Measurements from ENCODE around the gene KIRREL3. TPM values are rescaled to one million over a fixed set of nuclear protein-coding genes. Genes with fewer than 3 reads are reported as not detected.

Gene KIRREL3
- total and polyA plus RNA-seq, 2 of the 8 experiments (the other 6 are each of a cell fraction or from before 2014, with no cell fraction given) = 0.29 to 0.32 TPM

DNA sequence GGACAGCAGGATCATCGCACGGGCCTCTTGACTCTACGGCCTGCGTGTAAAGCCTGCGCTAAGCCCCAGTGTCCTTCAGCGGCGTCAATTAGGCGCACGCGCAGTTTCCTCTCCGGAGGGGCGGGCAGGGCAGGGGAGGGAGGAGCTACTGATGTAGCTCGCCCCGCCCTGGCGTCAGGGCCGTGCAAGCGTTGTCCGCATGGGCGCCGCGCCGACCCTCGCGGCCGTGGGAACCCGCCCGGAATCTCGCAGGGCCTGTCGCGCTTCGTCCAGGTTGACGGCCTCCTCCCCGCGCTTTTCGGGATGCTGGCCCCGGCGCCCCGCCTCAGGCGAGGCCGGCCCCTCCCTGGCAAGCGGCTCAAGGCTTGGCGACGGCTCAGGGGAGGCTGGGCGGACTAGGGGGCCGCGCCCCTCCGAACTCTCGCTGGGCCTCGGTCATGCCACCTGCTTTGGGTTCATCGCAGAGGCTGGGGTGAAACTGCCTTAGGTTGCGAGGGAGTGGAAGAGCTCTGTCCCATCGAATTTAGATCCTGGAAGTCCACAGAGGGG, 584.0 kb downstream of the KIRREL3 start:
- H2AFZ ChIP-seq (ENCODE audit: low read length) = 0 out of 2 replicates have a peak overlapping the region, but pooled peaks have one; percentile 36
- DNase-seq (ENCODE audit: low read depth in 1 of 2, low spot score in 2 of 2) = peak in 1 of 2 experiments; percentile 63
- TF ChIP-seq RFX5 (IDR thresholded peaks at IDR 0.05; ENCODE audit: borderline replicate concordance, low read depth, low read length) = no peak
- TF ChIP-seq MAFK (IDR thresholded peaks at IDR 0.05; ENCODE audit: low read depth, low read length) = no peak
- TF ChIP-seq CBX5 (IDR thresholded peaks at IDR 0.05; ENCODE audit: low read depth, low read length) = no peak
- TF ChIP-seq KDM4A (IDR thresholded peaks at IDR 0.05; ENCODE audit: low read depth, low read length, severe bottlenecking) = peak; percentile 72
- TF ChIP-seq MAX (IDR thresholded peaks at IDR 0.05) = peak; percentile 59
- TF ChIP-seq, protein P1, sequence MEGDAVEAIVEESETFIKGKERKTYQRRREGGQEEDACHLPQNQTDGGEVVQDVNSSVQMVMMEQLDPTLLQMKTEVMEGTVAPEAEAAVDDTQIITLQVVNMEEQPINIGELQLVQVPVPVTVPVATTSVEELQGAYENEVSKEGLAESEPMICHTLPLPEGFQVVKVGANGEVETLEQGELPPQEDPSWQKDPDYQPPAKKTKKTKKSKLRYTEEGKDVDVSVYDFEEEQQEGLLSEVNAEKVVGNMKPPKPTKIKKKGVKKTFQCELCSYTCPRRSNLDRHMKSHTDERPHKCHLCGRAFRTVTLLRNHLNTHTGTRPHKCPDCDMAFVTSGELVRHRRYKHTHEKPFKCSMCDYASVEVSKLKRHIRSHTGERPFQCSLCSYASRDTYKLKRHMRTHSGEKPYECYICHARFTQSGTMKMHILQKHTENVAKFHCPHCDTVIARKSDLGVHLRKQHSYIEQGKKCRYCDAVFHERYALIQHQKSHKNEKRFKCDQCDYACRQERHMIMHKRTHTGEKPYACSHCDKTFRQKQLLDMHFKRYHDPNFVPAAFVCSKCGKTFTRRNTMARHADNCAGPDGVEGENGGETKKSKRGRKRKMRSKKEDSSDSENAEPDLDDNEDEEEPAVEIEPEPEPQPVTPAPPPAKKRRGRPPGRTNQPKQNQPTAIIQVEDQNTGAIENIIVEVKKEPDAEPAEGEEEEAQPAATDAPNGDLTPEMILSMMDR (IDR thresholded peaks at IDR 0.05; ENCODE audit: control extremely low read depth in 1 of 3, insufficient read depth in 1 of 3, low read depth in 1 of 3, low read length in 3 of 3) = no peak
- TF ChIP-seq POLR2AphosphoS5 (IDR thresholded peaks at IDR 0.05; ENCODE audit: low read depth, low read length) = peak; percentile 42; the same call in 1 of the 2 replicates
- TF ChIP-seq PHF8 (conservative IDR thresholded peaks at IDR 0.05; ENCODE audit: low read depth, low read length) = 0 out of 2 replicates have a peak, but pooled peaks have one; percentile 42
- 0 out of 2 replicates have a peak, but pooled peaks have one; percentile 68 for TF ChIP-seq RBBP5 (IDR thresholded peaks at IDR 0.05; ENCODE audit: borderline replicate concordance, low read depth, low read length)

More for the DNA sequence above, 584.0 kb downstream of the KIRREL3 start:
- H3K9ac ChIP-seq (replicated peaks in 1 of 4; ENCODE audit: extremely low read depth in 1 of 4, low read depth in 3 of 4, low read length in 3 of 4) = no peak overlapping the region; a peak in 1 of 7 replicates
- FAIRE-seq = no peak
- H3K18ac ChIP-seq (ENCODE audit: extremely low read depth, low read length) = no peak overlapping the region
- no peak overlapping the region for H2BK20ac ChIP-seq (ENCODE audit: low read length)
- H3K56ac ChIP-seq (replicated peaks; ENCODE audit: insufficient read length, low read depth, low read length) = no peak overlapping the region
- H3K4me2 ChIP-seq (ENCODE audit: insufficient read depth in 1 of 2, low read depth in 2 of 2, low read length in 2 of 2) = peak overlapping the region; percentile 42 to 72
- H3K9me3 ChIP-seq (ENCODE audit: insufficient read depth in 2 of 2, low read depth in 1 of 2, low read length in 1 of 2) = no peaks in the 10 kb centered on the region
- H4K8ac ChIP-seq (ENCODE audit: extremely low read depth, insufficient read depth, low read length) = no peak overlapping the region
- H3K4ac ChIP-seq (replicated peaks; ENCODE audit: insufficient read length, low read depth, low read length) = no peak overlapping the region
- H3K4me3 ChIP-seq (ENCODE audit: extremely low read depth in 1 of 4, insufficient read depth in 2 of 4, low read depth in 3 of 4, low read length in 4 of 4) = peak overlapping the region; percentile 32 to 57 (median 40)
- no peaks in the 10 kb centered on the region for H3K79me1 ChIP-seq (ENCODE audit: low read depth, low read length)
- H3K79me2 ChIP-seq (ENCODE audit: control insufficient read depth in 1 of 2, insufficient read depth in 2 of 2, low read length in 2 of 2) = no peaks in the 10 kb centered on the region
- H4K20me1 ChIP-seq (replicated peaks in 1 of 2; ENCODE audit: control insufficient read depth in 1 of 2, insufficient read depth in 2 of 2, low read length in 2 of 2) = no peaks in the 10 kb centered on the region
- no peak overlapping the region for H3K23ac ChIP-seq (ENCODE audit: insufficient read length)
- POLR2A ChIA-PET (ENCODE audit: partially characterized antibody) = interaction anchor here (0.9 to 3.2 kb wide), 5 partner anchors 15 to 141 kb away, joined by 3 to 7 read pairs (median 5); partner anchors contain the start of gene DCPS
- no peak overlapping the region for H2BK15ac ChIP-seq (ENCODE audit: low read length)
- H2BK120ac ChIP-seq (replicated peaks; ENCODE audit: low read depth, low read length) = no peak overlapping the region
- H3K23me2 ChIP-seq (ENCODE audit: low read depth, low read length) = no peaks in the 10 kb centered on the region; the same call in 1 of the 2 replicates
- no peak overlapping the region for H4K5ac ChIP-seq (ENCODE audit: insufficient read length, low read depth, low read length)
- 18% methylated on average over 14 of the region's 52 CpGs; no CpG with 5 or more reads in 1 of the 2 experiments for WGBS, 2 experiments (ENCODE audit: extremely low coverage in 1 of 2, insufficient coverage in 1 of 2, insufficient read length in 1 of 2, insufficient replicate concordance in 2 of 2, low coverage in 1 of 2, low lambda C conversion rate in 2 of 2, missing lambda C conversion rate in 1 of 2)
- no peak overlapping the region for H3K27ac ChIP-seq (ENCODE audit: low read depth, low read length)
- H2BK5ac ChIP-seq (ENCODE audit: low read depth, low read length) = no peak overlapping the region
- 0 out of 8 replicates have a peak, but pooled peaks cover 0 to 3% (median 0%) of the 10 kb centered on the region in 4 experiments for H3K36me3 ChIP-seq (ENCODE audit: control insufficient read depth in 2 of 4, insufficient read depth in 4 of 4, low read length in 3 of 4)
- H3K27me3 ChIP-seq (replicated peaks in 1 of 4; ENCODE audit: control insufficient read depth in 3 of 4, extremely low read depth in 1 of 4, insufficient read depth in 3 of 4, low read length in 3 of 4) = peaks cover 0 to 5% (median 0%) of the 10 kb centered on the region in 4 experiments; a peak in 3 of 7 replicates
- CTCF ChIA-PET (ENCODE audit: partially characterized antibody) = interaction anchor here (1.3 to 2.4 kb wide), 5 partner anchors 13 to 106 kb away, joined by 3 to 11 read pairs (median 6); no protein-coding TSS in a partner anchor
- H3K14ac ChIP-seq (ENCODE audit: insufficient read length) = no peak overlapping the region
- H3K4me1 ChIP-seq (replicated peaks in 1 of 4; ENCODE audit: control insufficient read depth in 3 of 4, insufficient read depth in 4 of 4, low read length in 3 of 4) = no peaks in the 10 kb centered on the region; a peak in 1 of 7 replicates
- H2BK12ac ChIP-seq (ENCODE audit: low read depth, low read length) = no peak overlapping the region
- H2AK5ac ChIP-seq (ENCODE audit: low read depth, low read length) = no peak overlapping the region
- no peak overlapping the region for H4K91ac ChIP-seq (replicated peaks; ENCODE audit: insufficient read length, low read length)

Measured in H1 (cell line).